ENCODE measurements around the gene GLS.

GLS gene

DNA sequence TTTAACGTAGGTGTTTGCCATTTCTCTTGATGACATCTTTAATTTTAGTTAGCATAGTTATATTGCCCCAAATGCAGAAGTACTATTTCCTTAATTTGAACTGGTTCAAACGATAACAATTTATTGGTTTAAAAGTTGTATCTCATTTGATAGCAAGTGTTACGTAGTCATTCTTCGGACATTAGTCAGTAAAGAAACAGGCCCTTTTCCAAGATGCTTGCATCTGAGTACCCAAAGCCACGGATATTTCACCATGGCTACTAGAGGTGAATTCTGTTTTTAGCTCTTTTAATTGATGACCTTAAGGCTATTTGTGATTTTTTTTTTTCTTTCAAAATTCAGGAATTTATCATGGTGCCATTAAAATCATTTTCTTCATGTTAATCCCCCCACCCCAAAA lies 32.1 kb downstream of the GLS start:
- TF ChIP-seq, protein P1, sequence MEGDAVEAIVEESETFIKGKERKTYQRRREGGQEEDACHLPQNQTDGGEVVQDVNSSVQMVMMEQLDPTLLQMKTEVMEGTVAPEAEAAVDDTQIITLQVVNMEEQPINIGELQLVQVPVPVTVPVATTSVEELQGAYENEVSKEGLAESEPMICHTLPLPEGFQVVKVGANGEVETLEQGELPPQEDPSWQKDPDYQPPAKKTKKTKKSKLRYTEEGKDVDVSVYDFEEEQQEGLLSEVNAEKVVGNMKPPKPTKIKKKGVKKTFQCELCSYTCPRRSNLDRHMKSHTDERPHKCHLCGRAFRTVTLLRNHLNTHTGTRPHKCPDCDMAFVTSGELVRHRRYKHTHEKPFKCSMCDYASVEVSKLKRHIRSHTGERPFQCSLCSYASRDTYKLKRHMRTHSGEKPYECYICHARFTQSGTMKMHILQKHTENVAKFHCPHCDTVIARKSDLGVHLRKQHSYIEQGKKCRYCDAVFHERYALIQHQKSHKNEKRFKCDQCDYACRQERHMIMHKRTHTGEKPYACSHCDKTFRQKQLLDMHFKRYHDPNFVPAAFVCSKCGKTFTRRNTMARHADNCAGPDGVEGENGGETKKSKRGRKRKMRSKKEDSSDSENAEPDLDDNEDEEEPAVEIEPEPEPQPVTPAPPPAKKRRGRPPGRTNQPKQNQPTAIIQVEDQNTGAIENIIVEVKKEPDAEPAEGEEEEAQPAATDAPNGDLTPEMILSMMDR (IDR thresholded peaks at IDR 0.05; ENCODE audit: borderline replicate concordance, insufficient read depth, low read depth, low read length): no peak
- H3K4me3 ChIP-seq (ENCODE audit: low read depth, low read length): no peak overlapping the region

DNA sequence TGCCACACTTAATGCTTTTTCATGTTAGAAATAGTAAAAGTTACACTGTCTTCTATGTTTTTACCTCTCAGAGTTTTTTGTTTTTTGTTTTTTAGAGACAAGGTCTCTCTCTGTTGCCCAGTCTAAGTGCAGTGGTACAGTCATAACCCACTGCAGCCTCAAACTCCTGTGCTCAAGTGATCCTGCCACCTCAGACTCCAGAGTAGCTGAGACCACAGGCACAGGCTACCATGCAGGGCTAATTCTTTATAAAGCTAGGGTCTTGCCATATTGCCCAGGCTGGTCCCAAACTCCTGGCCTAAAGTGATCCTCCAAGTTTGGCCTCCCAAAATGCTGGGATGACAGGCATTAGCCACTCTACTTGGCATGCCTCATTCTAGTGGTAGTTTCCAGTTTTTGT lies 33.1 kb downstream of the GLS start:
- H3K4me3 ChIP-seq (ENCODE audit: low read depth, low read length): no peak overlapping the region
- TF ChIP-seq, protein P1 (IDR thresholded peaks at IDR 0.05; ENCODE audit: borderline replicate concordance, insufficient read depth, low read depth, low read length): no peak

DNA sequence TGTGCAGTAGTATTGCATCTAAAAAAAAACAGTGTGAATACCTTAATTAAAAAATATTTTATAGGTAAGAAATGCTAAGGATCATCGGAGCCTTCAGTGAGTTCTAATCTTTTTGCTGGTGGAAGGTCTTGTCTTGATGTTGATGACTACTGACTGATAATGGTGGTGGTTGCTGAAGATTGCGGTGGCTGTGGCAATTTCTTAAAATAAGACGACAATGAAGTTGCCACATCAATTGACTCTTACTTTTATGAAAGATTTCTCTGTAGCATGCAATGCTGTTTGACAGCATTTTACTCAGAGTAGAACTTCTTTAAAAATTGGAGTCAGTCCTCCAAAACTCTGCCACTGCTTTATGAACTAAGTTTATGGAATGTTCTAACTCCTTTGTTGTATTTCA lies 36.2 kb downstream of the GLS start:
- TF ChIP-seq, protein P1 (IDR thresholded peaks at IDR 0.05; ENCODE audit: borderline replicate concordance, insufficient read depth, low read depth, low read length): no peak
- no peak overlapping the region for H3K4me3 ChIP-seq (ENCODE audit: low read depth, low read length)

DNA sequence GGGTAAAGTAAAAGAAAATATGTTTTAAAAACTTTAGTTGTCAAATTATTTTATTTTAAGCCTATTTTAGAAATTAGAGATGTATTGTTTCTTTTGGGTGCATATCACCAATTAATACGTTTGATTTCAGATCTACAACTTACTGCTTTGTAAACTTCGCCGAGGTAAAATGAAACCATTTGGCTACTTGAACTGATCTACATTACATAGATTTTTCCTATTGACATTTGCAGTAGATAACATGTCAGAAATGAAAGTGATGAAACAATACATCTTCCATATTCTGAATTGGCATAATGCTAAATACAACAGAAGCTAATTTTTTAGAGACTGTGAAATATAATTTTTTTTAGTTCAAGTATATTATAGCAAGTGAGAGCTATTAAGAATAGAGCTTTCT lies 39.5 kb downstream of the GLS start:
- TF ChIP-seq, protein P1 (IDR thresholded peaks at IDR 0.05; ENCODE audit: borderline replicate concordance, insufficient read depth, low read depth, low read length): no peak
- no peak overlapping the region for H3K4me3 ChIP-seq (ENCODE audit: low read depth, low read length)

DNA sequence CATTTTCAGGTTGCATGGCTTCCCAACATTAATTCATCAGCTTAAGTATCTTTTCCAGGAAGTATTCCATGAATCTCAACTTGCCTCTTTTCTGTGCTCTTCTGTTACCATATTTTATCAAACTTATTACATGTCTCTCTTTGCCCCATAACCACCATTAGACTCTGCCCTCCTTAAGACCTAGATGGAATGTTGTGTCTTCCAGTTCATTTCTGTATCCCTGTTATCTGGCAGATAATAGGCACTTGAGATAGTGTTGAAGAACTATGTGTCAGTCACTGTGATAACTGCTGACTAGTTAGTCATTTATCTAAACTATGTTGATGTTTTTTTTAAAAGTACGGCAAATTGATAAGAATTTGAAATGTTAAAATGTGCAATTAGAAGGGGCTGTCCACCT lies 41.8 kb downstream of the GLS start:
- TF ChIP-seq, protein P1 (IDR thresholded peaks at IDR 0.05; ENCODE audit: borderline replicate concordance, insufficient read depth, low read depth, low read length): no peak
- H3K4me3 ChIP-seq (ENCODE audit: low read depth, low read length): no peak overlapping the region

DNA sequence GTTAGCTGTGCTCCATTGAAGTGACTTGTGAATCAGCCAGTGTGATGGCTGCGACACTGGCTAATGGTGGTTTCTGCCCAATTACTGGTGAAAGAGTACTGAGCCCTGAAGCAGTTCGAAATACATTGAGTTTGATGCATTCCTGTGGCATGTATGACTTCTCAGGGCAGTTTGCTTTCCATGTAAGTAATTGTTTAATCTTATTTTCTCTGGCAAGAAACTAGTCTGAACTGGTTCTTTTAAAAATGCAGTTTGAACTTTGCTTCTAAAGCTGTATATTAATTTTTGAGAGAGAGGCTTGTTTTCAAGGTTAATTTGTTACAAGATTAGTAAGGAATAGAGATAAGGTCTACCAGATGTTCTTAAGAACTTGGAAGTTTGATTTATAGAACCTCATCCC lies 46.7 kb downstream of the GLS start:
- H3K4me3 ChIP-seq (ENCODE audit: low read depth, low read length): no peak overlapping the region
- TF ChIP-seq, protein P1 (IDR thresholded peaks at IDR 0.05; ENCODE audit: borderline replicate concordance, insufficient read depth, low read depth, low read length): no peak

DNA sequence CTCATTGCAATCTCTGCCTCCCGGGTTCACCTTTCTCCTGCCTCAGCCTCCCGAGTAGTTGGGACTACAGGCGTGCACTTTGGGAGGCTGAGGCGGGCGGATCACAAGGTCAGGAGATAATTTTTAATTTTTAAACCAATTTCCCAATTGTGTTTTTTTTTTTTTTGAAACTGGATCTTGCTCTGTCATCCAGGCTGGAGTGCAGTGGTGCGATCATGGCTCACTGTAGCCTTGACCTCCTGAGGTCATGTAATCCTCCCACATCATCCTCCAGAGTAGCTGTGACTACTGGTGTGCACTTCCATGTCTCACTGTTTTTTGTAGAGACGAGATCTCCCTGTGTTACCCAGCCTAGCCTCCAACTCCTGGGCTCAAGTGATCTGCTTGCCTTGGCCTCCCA lies 49.3 kb downstream of the GLS start:
- TF ChIP-seq, protein P1 (IDR thresholded peaks at IDR 0.05; ENCODE audit: borderline replicate concordance, insufficient read depth, low read depth, low read length): no peak
- H3K4me3 ChIP-seq (ENCODE audit: low read depth, low read length): no peak overlapping the region
